Measurements from ENCODE around the gene HSD17B1. TPM values are rescaled to one million over a fixed set of nuclear protein-coding genes. Genes with fewer than 3 reads are reported as not detected.

Gene HSD17B1
- total and polyA plus RNA-seq, 2 of the 13 experiments (the other 11 are each of a cell fraction or from before 2014, with no cell fraction given) = 0.54 to 0.93 TPM

DNA sequence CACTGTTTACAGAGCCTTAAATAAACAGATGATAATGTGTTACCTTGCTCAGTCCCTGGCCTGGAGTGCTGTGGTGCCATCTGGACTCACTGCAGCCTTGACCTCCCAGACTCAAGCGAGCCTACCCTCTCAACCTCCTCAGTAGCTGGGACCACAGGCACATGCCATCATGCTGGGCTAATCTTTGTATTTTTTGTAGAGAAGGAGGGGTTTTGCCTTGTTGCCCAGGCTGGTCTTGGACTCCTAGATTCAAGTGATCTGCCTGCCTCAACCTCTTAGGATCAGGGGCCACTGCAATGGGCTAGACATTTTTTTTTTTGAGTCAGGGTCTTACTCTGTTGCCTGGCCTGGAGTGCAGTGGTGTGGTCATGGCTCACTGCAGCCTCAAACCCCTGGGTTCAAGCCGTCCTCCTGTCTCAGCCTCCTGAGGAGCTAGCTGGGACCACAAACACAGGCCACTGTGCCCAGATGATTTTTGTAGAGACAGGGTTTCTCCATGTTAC is 21.7 kb upstream of the HSD17B1 start (continued):
- TF ChIP-seq ELF1 (CRISPR knock-in tag; IDR thresholded peaks at IDR 0.05) (peak; percentile 17; the same call in 1 of the 2 replicates), CEBPZ (IDR thresholded peaks at IDR 0.05; ENCODE audit: low read length) (no peak), ZNF30 (CRISPR knock-in tag; IDR thresholded peaks at IDR 0.05) (no peak), PHF5A (CRISPR knock-in tag; IDR thresholded peaks at IDR 0.05; ENCODE audit: low read depth, unreplicated experiment) (peak; percentile 88), ZNF329 (CRISPR knock-in tag; IDR thresholded peaks at IDR 0.05; ENCODE audit: low read depth) (no peak), KLF13 (CRISPR knock-in tag; IDR thresholded peaks at IDR 0.05) (0 out of 2 replicates have a peak, but pooled peaks have one; percentile 59), ZNF737 (CRISPR knock-in tag; IDR thresholded peaks at IDR 0.05; ENCODE audit: borderline replicate concordance) (no peak), SP1 (IDR thresholded peaks at IDR 0.05) (no peak), SP1 (CRISPR knock-in tag; IDR thresholded peaks at IDR 0.05) (0 out of 2 replicates have a peak, but pooled peaks have one; percentile 40), HMG20B (CRISPR knock-in tag; conservative IDR thresholded peaks at IDR 0.05) (peak; percentile 84), ZFP36L1 (CRISPR knock-in tag; IDR thresholded peaks at IDR 0.05) (peak; percentile 96), TEF (CRISPR knock-in tag; IDR thresholded peaks at IDR 0.05) (no peak), ZNF180 (CRISPR knock-in tag; IDR thresholded peaks at IDR 0.05; ENCODE audit: borderline replicate concordance, low read depth) (no peak), SATB2 (CRISPR knock-in tag; IDR thresholded peaks at IDR 0.05) (no peak), ZSCAN31 (CRISPR knock-in tag; IDR thresholded peaks at IDR 0.05; ENCODE audit: low read depth) (0 out of 2 replicates have a peak, but pooled peaks have one; percentile 40), TSC22D2 (CRISPR knock-in tag; IDR thresholded peaks at IDR 0.05; ENCODE audit: borderline replicate concordance) (no peak; the same call in 1 of the 2 replicates), MTF1 (CRISPR knock-in tag; IDR thresholded peaks at IDR 0.05) (no peak), ISX (CRISPR knock-in tag; conservative IDR thresholded peaks at IDR 0.05) (no peak), AGO2 (optimal IDR thresholded peaks at IDR 0.05; ENCODE audit: low read depth, low read length) (no peak), FOXA3 (CRISPR knock-in tag; IDR thresholded peaks at IDR 0.05) (peak; percentile 98), ZFYVE20 (CRISPR knock-in tag; IDR thresholded peaks at IDR 0.05; ENCODE audit: borderline replicate concordance, low read depth) (no peak), CC2D1A (CRISPR knock-in tag; IDR thresholded peaks at IDR 0.05) (no peak)
- TF ChIP-seq, protein P1, sequence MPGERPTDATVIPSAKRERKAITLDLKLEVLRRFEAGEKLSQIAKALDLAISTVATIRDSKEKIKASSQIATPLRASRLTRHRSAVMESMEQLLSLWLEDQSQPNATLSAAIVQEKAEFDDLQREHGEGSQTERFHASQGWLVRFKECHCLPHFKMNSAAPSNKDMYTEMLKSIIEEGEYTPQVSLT (CRISPR knock-in tag; IDR thresholded peaks at IDR 0.05; ENCODE audit: borderline replicate concordance, low read depth) = no peak
- TF ChIP-seq, protein P2, sequence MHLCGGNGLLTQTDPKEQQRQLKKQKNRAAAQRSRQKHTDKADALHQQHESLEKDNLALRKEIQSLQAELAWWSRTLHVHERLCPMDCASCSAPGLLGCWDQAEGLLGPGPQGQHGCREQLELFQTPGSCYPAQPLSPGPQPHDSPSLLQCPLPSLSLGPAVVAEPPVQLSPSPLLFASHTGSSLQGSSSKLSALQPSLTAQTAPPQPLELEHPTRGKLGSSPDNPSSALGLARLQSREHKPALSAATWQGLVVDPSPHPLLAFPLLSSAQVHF (CRISPR knock-in tag; IDR thresholded peaks at IDR 0.05) = no peak
- TF ChIP-seq, protein P3, sequence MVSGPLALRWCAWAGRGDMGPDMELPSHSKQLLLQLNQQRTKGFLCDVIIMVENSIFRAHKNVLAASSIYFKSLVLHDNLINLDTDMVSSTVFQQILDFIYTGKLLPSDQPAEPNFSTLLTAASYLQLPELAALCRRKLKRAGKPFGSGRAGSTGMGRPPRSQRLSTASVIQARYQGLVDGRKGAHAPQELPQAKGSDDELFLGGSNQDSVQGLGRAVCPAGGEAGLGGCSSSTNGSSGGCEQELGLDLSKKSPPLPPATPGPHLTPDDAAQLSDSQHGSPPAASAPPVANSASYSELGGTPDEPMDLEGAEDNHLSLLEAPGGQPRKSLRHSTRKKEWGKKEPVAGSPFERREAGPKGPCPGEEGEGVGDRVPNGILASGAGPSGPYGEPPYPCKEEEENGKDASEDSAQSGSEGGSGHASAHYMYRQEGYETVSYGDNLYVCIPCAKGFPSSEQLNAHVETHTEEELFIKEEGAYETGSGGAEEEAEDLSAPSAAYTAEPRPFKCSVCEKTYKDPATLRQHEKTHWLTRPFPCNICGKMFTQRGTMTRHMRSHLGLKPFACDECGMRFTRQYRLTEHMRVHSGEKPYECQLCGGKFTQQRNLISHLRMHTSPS (CRISPR knock-in tag; IDR thresholded peaks at IDR 0.05; ENCODE audit: low read depth) = peak; percentile 95
